CD4-positive, alpha-beta T cell treated with Interleukin-15 for 1 hour (primary cell): ENCODE results near the gene FHIT.

Experiments used
- DNase-seq: peaks from one replicate; pipeline ENCODE4 v3.0.0-alpha.2; 2020

The FHIT gene

DNA sequence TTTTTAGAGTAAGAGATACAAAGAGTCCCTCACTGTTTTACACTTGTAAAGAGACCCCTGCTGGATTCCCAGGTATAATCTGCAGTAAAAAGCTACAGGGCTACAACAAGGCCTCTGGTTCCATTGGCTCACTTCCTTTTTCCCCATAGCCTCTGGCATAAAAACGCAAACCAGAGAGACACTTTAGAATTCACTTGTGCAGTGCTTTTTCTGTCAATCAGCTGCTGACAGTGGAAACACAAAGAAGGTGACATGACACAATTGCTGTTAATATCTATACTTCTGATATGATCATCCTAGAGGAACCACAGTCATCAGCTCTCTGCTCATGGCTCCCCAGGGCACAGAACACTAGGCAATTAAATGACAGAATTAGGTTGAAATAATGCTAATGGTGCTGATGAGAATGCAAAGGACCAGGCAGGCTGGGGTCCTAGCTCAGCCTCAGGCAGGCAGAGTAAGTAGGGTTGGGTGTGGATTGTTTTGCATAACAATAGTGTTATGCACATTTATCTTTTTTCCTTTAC, 1533.5 kb downstream of the FHIT start:
- DNase-seq: no peak

DNA sequence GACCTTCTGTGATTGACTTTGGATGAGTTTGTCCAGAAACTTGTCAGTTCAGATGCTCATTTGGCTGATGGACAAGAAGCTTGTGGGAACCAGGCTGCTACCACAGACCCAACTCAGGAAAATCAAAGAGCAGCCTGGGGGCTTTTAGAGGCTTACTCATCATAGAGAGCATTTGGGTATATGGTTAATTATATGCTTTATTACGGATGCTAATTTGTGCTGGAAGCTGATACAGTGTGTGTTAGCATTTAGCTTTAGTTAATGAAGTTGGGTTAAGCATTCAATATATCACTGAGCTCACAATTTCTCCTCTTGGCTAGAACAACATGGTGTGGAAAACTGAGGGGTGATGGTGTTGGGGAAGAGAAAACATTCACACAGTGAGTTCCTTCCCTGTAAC, 1537.2 kb downstream of the FHIT start:
- DNase-seq: no peak

DNA sequence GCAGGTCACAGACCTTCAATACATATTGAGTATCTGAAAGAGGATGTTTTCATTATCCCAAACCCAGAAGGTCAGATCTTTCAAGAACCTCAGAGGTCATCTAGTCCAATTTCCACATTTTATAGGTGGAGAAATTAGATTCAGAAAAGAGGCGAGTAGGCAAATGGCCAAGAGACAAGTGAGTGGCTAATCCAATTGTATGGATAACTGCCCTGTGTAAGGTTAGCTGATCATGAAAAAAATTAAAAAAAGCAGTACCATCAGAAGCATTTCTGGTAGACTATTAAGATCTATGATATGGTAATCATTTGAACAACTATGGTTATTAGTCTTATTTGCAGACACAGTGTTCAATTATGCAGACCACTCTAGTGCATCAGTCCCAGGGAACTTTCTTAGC, 1540.7 kb downstream of the FHIT start:
- DNase-seq: no peak

DNA sequence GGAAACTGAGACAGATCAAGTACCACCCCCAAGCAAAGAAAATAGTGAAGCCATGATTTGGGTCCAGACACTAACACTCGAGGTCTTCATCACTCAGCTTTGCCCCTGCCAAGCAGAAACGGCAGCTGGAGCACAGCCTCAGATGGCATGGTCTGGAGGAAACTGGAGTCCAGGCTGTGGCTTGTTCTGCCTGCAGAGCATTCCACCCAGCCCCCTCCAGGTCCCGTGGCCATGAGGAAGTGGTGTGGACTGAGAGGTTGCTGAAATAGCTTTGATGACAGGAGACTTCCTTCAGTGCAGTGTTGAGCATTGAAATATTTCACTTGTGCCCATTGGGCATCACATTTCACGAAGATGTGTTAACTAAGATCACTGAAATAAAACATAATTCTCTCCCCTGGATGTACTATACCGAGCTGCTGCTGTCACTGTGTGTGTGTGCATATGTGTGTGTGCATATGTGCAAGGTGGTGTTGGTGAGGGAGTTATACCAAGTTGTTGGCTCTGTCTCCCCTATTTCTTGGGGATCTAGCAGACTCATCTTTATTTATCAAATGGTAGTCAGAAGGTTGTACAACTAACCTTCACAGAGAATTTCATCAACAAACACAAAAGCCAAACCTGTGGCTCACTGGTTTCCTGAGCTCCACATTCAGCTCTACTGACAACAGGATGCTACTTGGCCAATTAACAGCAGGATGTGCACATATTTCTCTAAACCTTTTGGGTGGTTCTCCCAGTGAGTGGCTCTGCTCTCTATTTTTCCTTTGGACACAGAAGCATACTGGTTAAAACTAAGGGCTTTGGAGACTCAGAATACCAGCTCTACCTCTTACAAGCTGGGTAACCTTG, 1541.3 kb downstream of the FHIT start:
- peak; percentile 47 for DNase-seq

- DNase-seq: no peak
Observed at GRCh38 chr3:59708202-59708601, 1543.0 kb downstream of the FHIT start.

GRCh38 chr3:59704292-59704691, 1547.0 kb downstream of the FHIT start:
- no peak for DNase-seq

DNA sequence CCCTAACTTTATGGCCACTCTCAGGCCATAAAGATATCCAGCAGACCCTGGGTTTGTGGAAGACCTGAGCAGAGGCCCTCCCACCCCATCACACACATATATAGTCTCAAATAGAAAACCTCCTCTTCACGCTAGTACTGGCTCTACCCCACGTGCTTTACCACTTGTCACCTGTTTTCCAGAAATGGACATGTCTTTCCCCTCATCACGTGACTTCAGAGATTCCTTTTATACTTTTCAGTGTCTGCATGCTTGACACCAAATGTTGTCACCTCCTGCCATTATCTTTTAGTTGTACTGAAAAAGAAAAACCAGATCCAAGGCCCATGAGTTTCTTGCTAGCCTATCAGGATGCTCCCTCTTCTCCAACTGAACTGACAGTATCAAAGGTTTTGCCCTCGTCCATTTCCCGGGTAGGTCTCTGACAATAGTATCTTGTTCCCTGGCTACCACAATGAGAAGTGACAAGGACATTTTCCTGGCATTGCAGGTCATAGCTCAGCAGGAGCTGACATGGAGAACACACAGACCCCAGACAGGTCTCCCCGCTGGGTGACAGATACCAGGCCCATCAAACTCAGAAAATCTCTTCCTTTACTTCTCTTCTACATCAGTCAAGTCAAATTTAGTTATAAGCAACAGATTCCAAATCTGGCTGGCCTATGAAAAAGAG, 1551.5 kb downstream of the FHIT start:
- no peak for DNase-seq
